RKO (cell line): ENCODE results near the gene OR9A4.

Experiments
- DNase-seq: peaks from one replicate; pipeline ENCODE4 v3.0.0-alpha.2; 2016; ENCODE audit warnings: low spot score

Gene OR9A4

DNA sequence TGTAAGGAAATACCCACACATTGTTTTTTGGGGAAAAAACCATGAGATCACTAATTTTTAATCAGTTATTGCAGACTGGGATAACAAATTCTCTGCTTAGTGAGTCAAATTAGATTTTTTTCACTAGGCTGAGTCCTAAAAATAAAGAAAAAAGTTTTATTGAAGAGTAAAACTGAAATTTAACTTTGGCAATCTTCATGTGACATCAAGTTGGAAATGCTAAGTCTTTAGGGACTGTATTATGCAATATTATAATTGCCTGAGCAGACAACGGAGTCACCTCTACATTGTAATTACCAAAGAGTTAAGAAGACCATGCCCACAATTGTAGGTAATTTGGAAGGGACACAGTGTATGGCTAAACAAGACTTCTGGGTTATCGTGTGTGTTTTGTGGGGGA, 32.8 kb downstream of the OR9A4 start:
- no peak for DNase-seq

DNA sequence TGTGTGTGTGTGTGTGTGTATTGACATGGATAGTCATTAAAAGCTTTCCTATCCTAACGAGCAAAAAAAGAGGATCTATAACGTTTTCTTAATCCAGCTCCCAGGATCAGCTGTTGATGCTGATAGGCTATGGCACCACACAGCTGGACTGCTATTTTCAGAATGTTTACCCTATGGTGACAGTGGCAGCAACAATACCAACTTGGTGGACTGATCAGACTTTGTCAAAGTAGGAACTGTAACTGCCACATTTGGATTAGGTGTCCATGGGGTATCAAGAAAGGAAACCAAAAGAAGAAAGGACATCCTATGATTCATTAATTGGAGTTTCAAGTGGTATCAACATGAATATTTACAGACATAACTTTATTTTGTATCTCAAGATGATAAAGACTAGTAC, 33.3 kb downstream of the OR9A4 start:
- DNase-seq = no peak

DNA sequence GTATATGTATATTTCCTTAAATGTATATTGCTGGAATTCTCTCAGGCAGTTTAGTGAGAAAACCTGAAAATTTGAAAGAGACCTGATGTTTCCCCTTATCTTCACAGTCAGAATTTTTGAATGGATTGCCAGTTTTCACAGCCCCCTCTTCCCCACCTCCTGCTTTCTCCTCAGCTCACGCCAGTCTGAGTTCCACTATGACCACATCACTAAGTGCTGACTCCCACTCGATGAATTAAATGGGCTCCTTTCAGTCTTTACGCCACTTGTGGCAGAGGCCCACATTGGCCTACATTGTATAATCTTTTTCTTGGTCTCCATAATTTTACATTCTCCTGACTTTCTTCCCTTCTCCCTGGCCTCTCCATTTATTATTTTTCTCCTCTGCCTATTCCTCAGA, 33.7 kb downstream of the OR9A4 start:
- DNase-seq = no peak

DNA sequence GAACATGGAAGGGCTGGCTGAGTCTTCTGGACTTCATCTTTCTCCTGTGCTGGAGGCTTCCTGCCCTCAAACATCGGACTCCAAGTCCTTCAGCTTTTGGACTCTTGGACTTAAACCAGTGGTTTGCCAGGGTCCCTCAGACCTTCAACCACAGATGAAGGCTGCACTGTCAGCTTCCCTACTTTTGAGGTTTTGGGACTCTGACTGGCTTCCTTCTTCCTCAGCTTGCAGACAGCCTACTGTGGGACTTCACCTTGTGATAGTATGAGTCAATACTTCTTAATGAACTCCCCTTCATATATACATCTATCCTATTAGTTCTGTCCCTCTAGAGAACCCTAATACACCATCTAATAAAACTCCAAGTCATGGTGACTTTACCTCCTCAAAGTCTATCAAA, 34.6 kb downstream of the OR9A4 start:
- no peak for DNase-seq

DNA sequence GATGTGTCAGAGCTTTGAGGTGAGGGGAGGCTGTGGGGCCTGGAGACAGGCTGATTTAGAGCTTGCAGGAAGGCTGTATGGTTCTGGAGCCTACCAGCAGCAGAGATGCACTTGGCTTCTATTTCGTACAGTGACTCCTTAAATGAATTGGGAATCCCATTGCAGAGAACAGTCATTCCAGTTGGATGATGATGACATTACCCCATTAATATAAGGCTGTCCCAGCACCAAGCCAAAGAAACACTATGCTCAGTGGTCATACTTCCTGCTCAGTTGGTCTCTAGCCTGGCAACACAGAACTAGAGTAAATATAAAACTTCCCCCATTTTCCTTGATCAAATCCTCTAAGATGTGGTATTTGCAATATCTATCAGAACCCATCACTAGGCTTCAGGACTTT, 36.3 kb downstream of the OR9A4 start:
- DNase-seq = no peak

DNA sequence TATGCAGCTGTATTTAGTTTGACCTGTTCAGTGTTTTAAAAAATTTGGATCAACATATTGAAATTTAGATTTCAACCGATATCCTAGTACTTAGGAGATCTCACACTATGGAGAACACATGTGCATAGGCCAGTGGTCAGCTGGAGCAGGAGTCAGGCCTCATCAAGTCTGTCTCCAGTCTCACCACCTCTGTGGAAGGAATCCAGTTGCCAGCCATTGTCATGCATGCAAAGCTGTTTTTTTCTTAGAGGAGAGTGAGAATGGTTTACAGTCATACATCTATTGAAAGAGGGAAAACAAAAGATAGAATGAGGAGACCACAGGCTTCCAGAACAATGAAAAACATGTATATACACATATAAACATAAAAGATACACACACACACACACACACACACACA, 38.1 kb downstream of the OR9A4 start:
- DNase-seq = no peak

DNA sequence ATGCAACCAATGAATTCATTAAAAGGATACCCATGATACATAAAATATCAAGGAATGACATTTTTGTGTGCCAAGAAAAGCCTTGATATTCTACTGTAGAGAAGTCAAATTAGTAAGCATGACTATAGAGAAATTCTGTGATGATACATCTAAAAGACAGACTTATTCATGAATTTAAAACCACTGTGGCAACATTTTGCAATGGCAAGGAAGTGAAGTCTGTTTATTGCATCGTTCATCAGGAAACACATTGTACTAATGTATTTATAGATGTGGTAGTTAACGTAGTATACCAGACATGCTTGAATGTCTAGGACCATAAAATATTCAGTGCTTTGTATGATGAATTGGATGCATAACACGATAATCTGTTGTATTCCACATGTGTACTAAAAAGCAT, 39.9 kb downstream of the OR9A4 start:
- peak; percentile 21 for DNase-seq

DNA sequence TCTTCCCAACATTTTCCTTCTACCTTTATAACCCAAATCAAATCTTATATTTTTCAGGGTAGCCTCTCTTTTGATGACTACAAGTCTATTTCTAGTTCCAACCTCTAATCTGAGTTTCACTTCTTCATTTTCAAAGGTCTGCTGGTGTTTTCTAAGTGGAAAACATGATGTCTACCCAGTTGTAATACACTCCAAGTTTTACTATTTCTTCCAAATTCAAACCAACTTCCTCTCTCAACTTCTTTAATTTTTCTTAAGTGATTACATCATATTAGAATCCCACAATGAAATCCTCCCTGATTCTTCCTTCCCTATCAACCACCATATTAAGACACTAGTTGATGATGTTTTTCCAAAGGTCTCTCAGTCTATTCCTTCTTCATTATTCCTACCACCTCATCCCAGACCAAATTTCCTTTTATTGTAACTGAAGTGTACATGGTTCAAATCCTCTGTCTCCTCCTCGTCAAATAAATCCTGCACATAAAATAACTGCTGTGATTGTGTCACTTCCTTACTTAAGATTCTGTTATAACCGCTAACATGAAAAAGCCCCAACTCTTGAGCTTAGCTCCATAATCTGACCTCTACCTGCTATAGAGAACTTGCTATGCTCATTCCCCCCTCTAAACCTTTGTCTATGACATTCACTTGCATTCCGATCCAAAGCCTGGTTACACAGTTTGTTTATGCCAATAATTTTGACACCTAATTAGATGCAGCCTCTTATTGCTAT, 44.7 kb downstream of the OR9A4 start:
- no peak for DNase-seq
